Upper lobe of right lung (tissue), 1 donor: Measurements from ENCODE around the gene SARM1. TPM values are rescaled to one million over a fixed set of nuclear protein-coding genes. Genes with fewer than 3 reads are reported as not detected.

Experiments
- ATAC-seq: fragments of 200-7000 bp; cut with Tn5 transposase; one replicate; pipeline ENCODE4 v1.9.1; 2020; ENCODE audit warnings: mild to moderate bottlenecking, moderate library complexity
- DNase-seq: peaks from one replicate; pipeline ENCODE4 v3.0.0-alpha.2; 2020
- H3K27ac ChIP-seq: fragments of 200-600 bp; one replicate; pipeline ENCODE4 v1.8.0; 2022
- H3K27me3 ChIP-seq: fragments of 200-600 bp; one replicate; pipeline ENCODE4 v1.8.0; 2022; ENCODE audit warnings: mild to moderate bottlenecking
- H3K36me3 ChIP-seq: fragments of 200-600 bp; one replicate; pipeline ENCODE4 v1.8.0; 2022
- H3K4me1 ChIP-seq: fragments of 200-600 bp; one replicate; pipeline ENCODE4 v1.8.0; 2022
- H3K4me3 ChIP-seq: fragments of 200-600 bp; one replicate; pipeline ENCODE4 v1.8.0; 2022; ENCODE audit warnings: mild to moderate bottlenecking
- H3K9me3 ChIP-seq: fragments of 200-600 bp; one replicate; pipeline ENCODE4 v1.8.0; 2022
- intact Hi-C: fragments of 100-400 bp; cut with DNase I; formaldehyde crosslinking; loops from one replicate; pipeline ENCODE4 v1.11.0; 2022
- total RNA-seq: library from RNA; stranded (reverse); fragmentation: NEBNext Ultra II Directional; extraction: Animal tissue kit (Norgen Biotek cat#: 25700); gene quantifications from one replicate; pipeline ENCODE4 v1.2.1, GENCODE V29; 2021
- TF ChIP-seq, protein P1 (sequence below): fragments of 200-600 bp; IDR thresholded peaks from one replicate; pipeline ENCODE4 v1.8.0; 2022; ENCODE audit warnings: antibody characterized with exemption
- donor health status: DM: no; HTN: yes; CAD: no; lungs with severe emphysema.

The SARM1 gene
- total RNA-seq, 1 donor from 2014 or later, result 14.4 TPM

- TF ChIP-seq, protein P1, sequence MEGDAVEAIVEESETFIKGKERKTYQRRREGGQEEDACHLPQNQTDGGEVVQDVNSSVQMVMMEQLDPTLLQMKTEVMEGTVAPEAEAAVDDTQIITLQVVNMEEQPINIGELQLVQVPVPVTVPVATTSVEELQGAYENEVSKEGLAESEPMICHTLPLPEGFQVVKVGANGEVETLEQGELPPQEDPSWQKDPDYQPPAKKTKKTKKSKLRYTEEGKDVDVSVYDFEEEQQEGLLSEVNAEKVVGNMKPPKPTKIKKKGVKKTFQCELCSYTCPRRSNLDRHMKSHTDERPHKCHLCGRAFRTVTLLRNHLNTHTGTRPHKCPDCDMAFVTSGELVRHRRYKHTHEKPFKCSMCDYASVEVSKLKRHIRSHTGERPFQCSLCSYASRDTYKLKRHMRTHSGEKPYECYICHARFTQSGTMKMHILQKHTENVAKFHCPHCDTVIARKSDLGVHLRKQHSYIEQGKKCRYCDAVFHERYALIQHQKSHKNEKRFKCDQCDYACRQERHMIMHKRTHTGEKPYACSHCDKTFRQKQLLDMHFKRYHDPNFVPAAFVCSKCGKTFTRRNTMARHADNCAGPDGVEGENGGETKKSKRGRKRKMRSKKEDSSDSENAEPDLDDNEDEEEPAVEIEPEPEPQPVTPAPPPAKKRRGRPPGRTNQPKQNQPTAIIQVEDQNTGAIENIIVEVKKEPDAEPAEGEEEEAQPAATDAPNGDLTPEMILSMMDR, result no peak
These were observed 24.5 kb downstream of the SARM1 start for GRCh38 chr17:28395968-28396367.

DNA sequence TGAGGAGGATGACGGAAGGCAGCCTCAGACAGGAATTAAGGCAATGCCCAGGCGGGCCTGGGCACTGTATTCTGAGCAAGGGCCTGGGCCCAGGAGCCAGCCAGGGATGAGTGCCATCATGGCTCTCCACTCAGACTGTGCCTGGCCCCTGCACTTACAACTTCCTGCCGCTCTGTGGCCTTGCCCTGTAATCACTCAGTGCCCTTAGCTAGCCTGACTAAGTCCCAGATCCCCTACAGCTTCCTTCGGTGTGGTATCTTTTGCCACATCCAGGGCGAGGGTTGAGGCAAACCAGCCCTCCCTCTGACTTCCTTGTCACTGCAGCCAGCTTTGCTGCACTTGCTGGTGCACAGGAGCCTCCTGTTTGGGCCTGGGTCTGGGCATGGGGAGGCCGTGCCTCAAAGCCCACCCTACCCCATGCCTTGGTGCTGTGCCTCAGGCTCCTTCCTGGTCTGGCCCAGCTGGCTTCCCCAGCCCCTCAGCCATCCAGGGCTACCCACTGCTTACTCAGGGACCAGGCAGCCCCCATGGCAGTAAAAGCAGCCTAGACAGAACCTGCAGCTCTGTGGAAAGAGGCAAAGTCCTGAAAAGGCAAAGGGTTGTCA is 25.2 kb downstream of the SARM1 start:
- H3K36me3 ChIP-seq, result peaks cover 29% of the 10 kb centered on the region
- ATAC-seq, result peak; percentile 51

More at GRCh38 chr17:28395968-28396367, 24.5 kb downstream of the SARM1 start:
- intact Hi-C loops, result no loop called here
- ATAC-seq, result no peak
- Histone ChIP-seq H3K36me3 (peaks cover 37% of the 10 kb centered on the region), H3K27me3 (no peaks in the 10 kb centered on the region), H3K27ac (no peak overlapping the region), H3K4me1 (no peaks in the 10 kb centered on the region), H3K4me3 (no peak overlapping the region), H3K9me3 (no peaks in the 10 kb centered on the region)
- no peak for DNase-seq

GRCh38 chr17:28397275-28397674 is 25.8 kb downstream of the SARM1 start:
- no peak for ATAC-seq
- H3K27ac ChIP-seq, result no peak overlapping the region
- H3K4me3 ChIP-seq, result no peak overlapping the region
- H3K27me3 ChIP-seq, result no peaks in the 10 kb centered on the region
- TF ChIP-seq, protein P1, result no peak
- H3K4me1 ChIP-seq, result no peaks in the 10 kb centered on the region
- no peak for DNase-seq
- intact Hi-C loops, result no loop called here
- peaks cover 25% of the 10 kb centered on the region for H3K36me3 ChIP-seq
- H3K9me3 ChIP-seq, result no peaks in the 10 kb centered on the region

More for the DNA sequence above, 25.2 kb downstream of the SARM1 start:
- Histone ChIP-seq H3K27ac (no peak overlapping the region), H3K9me3 (no peaks in the 10 kb centered on the region), H3K4me3 (no peak overlapping the region), H3K27me3 (no peaks in the 10 kb centered on the region), H3K4me1 (no peaks in the 10 kb centered on the region)
- no peak for DNase-seq
- TF ChIP-seq, protein P1, result no peak
- intact Hi-C loops, result no loop called here

- DNase-seq (no peak), ATAC-seq (no peak)
- Histone ChIP-seq H3K9me3 (no peaks in the 10 kb centered on the region), H3K36me3 (peaks cover 25% of the 10 kb centered on the region), H3K27me3 (no peaks in the 10 kb centered on the region), H3K27ac (no peak overlapping the region), H3K4me1 (no peaks in the 10 kb centered on the region), H3K4me3 (no peak overlapping the region)
- intact Hi-C loops, result no loop called here
- TF ChIP-seq, protein P1, result no peak
These were observed 26.3 kb downstream of the SARM1 start for GRCh38 chr17:28397687-28398279.

DNA sequence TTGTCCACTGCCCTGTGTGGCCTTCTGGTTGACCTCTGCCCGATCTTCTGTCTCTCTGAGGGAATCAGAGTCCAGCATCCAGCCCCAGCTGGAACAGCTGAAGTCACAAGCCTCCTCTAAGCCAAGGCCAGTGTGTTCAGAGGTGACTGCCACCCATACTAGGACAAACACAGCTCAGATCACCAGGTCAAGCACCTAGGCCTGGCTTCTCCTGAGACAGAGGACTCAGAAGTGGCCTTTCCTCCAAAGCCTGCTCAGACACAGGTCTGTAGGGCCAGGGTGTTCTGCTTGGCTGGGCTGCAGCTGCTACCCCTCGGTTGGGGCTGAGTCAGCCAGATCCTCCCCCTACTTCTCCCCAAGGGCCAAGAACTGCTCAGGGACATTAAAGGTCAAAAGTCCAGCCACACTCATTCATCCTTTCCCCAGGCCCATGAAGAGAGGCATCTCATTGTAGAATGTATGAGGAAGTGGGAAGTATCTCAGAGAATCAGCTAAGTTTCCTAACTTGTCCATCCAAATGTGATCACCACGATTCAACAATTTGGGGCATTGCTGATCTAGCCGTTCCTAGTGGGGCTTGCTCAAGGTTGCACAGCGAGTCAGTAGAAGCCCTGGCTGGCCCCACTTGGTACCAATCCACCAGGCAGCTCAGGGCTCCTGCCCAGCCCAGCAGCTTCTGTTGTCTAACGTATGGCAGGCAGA is 26.9 kb downstream of the SARM1 start:
- Histone ChIP-seq H3K27ac (no peak overlapping the region), H3K4me1 (no peaks in the 10 kb centered on the region), H3K4me3 (no peak overlapping the region), H3K36me3 (peaks cover 25% of the 10 kb centered on the region), H3K27me3 (no peaks in the 10 kb centered on the region), H3K9me3 (no peaks in the 10 kb centered on the region)
- intact Hi-C loops, result no loop called here
- DNase-seq, result no peak
- no peak for ATAC-seq
- TF ChIP-seq, protein P1, result no peak
